Lower lobe of right lung (tissue), 2 donors: ENCODE data around the gene DIS3L2. TPM values are rescaled to one million over a fixed set of nuclear protein-coding genes. Genes with fewer than 3 reads are reported as not detected.
"Not testable (repeated sequence)": the region's sequence is repeated elsewhere in the genome, so short reads cannot be mapped to it uniquely, and the experiment has no call there.

Experiments used
- ATAC-seq, 2 donors: fragments of 200-7000 bp; cut with Tn5 transposase; one replicate each; pipeline ENCODE4 v1.9.1; 2020 to 2022; ENCODE audit warnings: mild to moderate bottlenecking in 2 of 2, moderate library complexity in 2 of 2
- DNase-seq: peaks from one replicate; pipeline ENCODE4 v3.0.0-alpha.2; 2020
- H3K27ac ChIP-seq: fragments of 200-600 bp; one replicate; pipeline ENCODE4 v1.8.0; 2022
- H3K27me3 ChIP-seq: fragments of 200-600 bp; one replicate; pipeline ENCODE4 v1.8.0; 2022; ENCODE audit warnings: low read depth
- H3K36me3 ChIP-seq: fragments of 200-600 bp; one replicate; pipeline ENCODE4 v1.8.0; 2022; ENCODE audit warnings: mild to moderate bottlenecking
- H3K4me1 ChIP-seq: fragments of 200-600 bp; one replicate; pipeline ENCODE4 v1.8.0; 2022
- H3K4me3 ChIP-seq: fragments of 200-600 bp; one replicate; pipeline ENCODE4 v1.8.0; 2022; ENCODE audit warnings: mild to moderate bottlenecking
- H3K9me3 ChIP-seq: fragments of 200-600 bp; one replicate; pipeline ENCODE4 v1.8.0; 2022
- CTCF ChIP-seq: fragments of 200-600 bp; IDR thresholded peaks from one replicate; pipeline ENCODE4 v1.8.0; 2022; ENCODE audit warnings: antibody characterized with exemption, mild to moderate bottlenecking
- intact Hi-C: fragments of 100-400 bp; cut with DNase I; formaldehyde crosslinking; loops from one replicate; pipeline ENCODE4 v1.11.0; 2022
- total RNA-seq: library from RNA; stranded (reverse); fragmentation: NEBNext Ultra II Directional; extraction: Animal tissue kit (Norgen Biotek cat#: 25700); gene quantifications from one replicate; pipeline ENCODE4 v1.2.1, GENCODE V29; 2021
- donor health status: DM: no; HTN: yes; CAD: no; lungs with severe emphysema.

DIS3L2 gene
- total RNA-seq, 1 donor from 2014 or later, result 34.4 TPM

- ATAC-seq, result no peak
- no peak overlapping the region for H3K27ac ChIP-seq
- H3K9me3 ChIP-seq, result no peaks in the 10 kb centered on the region
- no peak for TF ChIP-seq CTCF
- H3K4me1 ChIP-seq, result no peaks in the 10 kb centered on the region
- H3K27me3 ChIP-seq, result no peaks in the 10 kb centered on the region
- no peak for DNase-seq
- H3K4me3 ChIP-seq, result no peak overlapping the region
- no peaks in the 10 kb centered on the region for H3K36me3 ChIP-seq
- intact Hi-C loops, result no loop called here
Observed at GRCh38 chr2:232113821-232114220, 152.3 kb downstream of the DIS3L2 start.

GRCh38 chr2:232115728-232116361, 154.3 kb downstream of the DIS3L2 start:
- H3K36me3 ChIP-seq, H3K27me3 ChIP-seq, H3K27ac ChIP-seq, intact Hi-C loops, H3K9me3 ChIP-seq, DNase-seq, H3K4me3 ChIP-seq, H3K4me1 ChIP-seq, ATAC-seq: not testable (repeated sequence)

- no peak for ATAC-seq
- DNase-seq, result no peak
- no peaks in the 10 kb centered on the region for H3K4me1 ChIP-seq
- H3K27me3 ChIP-seq, result no peaks in the 10 kb centered on the region
- no peak overlapping the region for H3K4me3 ChIP-seq
- no peaks in the 10 kb centered on the region for H3K36me3 ChIP-seq
- H3K27ac ChIP-seq, result no peak overlapping the region
- TF ChIP-seq CTCF, result no peak
- intact Hi-C loops, result no loop called here
- no peaks in the 10 kb centered on the region for H3K9me3 ChIP-seq
Observed at GRCh38 chr2:232116852-232117251, 155.3 kb downstream of the DIS3L2 start.

GRCh38 chr2:232117413-232117812, 155.9 kb downstream of the DIS3L2 start:
- TF ChIP-seq CTCF, result no peak
- H3K9me3 ChIP-seq, result no peaks in the 10 kb centered on the region
- peaks cover 5% of the 10 kb centered on the region for H3K36me3 ChIP-seq
- H3K27me3 ChIP-seq, result no peaks in the 10 kb centered on the region
- no peaks in the 10 kb centered on the region for H3K4me1 ChIP-seq
- no peak for DNase-seq
- H3K4me3 ChIP-seq, result no peak overlapping the region
- ATAC-seq, result no peak
- intact Hi-C loops, result no loop called here
- H3K27ac ChIP-seq, result no peak overlapping the region

GRCh38 chr2:232120911-232121310, 159.4 kb downstream of the DIS3L2 start:
- Histone ChIP-seq H3K27me3 (no peaks in the 10 kb centered on the region), H3K27ac (no peak overlapping the region), H3K36me3 (peaks cover 5% of the 10 kb centered on the region), H3K4me3 (no peak overlapping the region), H3K4me1 (no peaks in the 10 kb centered on the region), H3K9me3 (no peaks in the 10 kb centered on the region)
- ATAC-seq, result no peak
- no peak for TF ChIP-seq CTCF
- intact Hi-C loops, result no loop called here
- no peak for DNase-seq

- Histone ChIP-seq H3K9me3 (no peaks in the 10 kb centered on the region), H3K27me3 (no peaks in the 10 kb centered on the region), H3K4me3 (no peak overlapping the region), H3K4me1 (no peaks in the 10 kb centered on the region), H3K36me3 (peaks cover 5% of the 10 kb centered on the region), H3K27ac (no peak overlapping the region)
- intact Hi-C loops, result no loop called here
- DNase-seq, result no peak
- TF ChIP-seq CTCF, result no peak
- ATAC-seq, result no peak
Observed at GRCh38 chr2:232124309-232124708, 162.8 kb downstream of the DIS3L2 start.
